ENCODE results near the gene MARK3. TPM values are rescaled to one million over a fixed set of nuclear protein-coding genes. Genes with fewer than 3 reads are reported as not detected.

Gene MARK3
- total RNA-seq, 1 experiment from 2014 or later, result 189 TPM

- DNase-seq, result no peak
- CTCF ChIA-PET, result interaction anchor here (1.2 to 2.3 kb wide), 2 partner anchors 21 to 26 kb away, joined by 3 to 14 read pairs; no protein-coding TSS in a partner anchor
- no TSS peak for BruUV-seq (replicated peaks)
- H3K4me2 ChIP-seq, result no peak overlapping the region
- H2AFZ ChIP-seq, result no peak overlapping the region
- H3K9me2 ChIP-seq (ENCODE audit: insufficient read depth), result no peaks in the 10 kb centered on the region
- POLR2A ChIA-PET (ENCODE audit: unreplicated experiment), result interaction anchor here (1.0 kb wide), 1 partner anchor 21 kb away, joined by 3 read pairs; no protein-coding TSS in a partner anchor
- H4K20me1 ChIP-seq (ENCODE audit: insufficient read depth), result peaks cover 21% of the 10 kb centered on the region
- intact Hi-C loops (cut with micrococcal nuclease; ENCODE audit: unreplicated experiment), result loop anchor here (5.0 kb wide), 1 partner anchor 42 kb away; the partner anchor contains the start of genes BAG5 and COA8
- H3K4me1 ChIP-seq (replicated peaks; ENCODE audit: insufficient read depth), result peaks cover 11% of the 10 kb centered on the region
- H3K36me3 ChIP-seq (ENCODE audit: low read depth), result no peaks in the 10 kb centered on the region
- no peaks in the 10 kb centered on the region for H3K27me3 ChIP-seq (ENCODE audit: insufficient read depth, low read depth)
- H3K9me3 ChIP-seq (ENCODE audit: insufficient read depth, low read depth), result no peaks in the 10 kb centered on the region
- TF ChIP-seq CTCF (conservative IDR thresholded peaks at IDR 0.05), result no peak
- no peak for TF ChIP-seq EZH2 (IDR thresholded peaks at IDR 0.05; ENCODE audit: low read depth)
- no peak overlapping the region for H3K27ac ChIP-seq
- H3K4me3 ChIP-seq, result no peak overlapping the region
- no peaks in the 10 kb centered on the region for H3K79me2 ChIP-seq (ENCODE audit: low read depth)
- peaks cover 64% of the 10 kb centered on the region for H3F3A ChIP-seq (ENCODE audit: insufficient read depth, low read depth)
Measured at GRCh38 chr14:103519837-103520212, 134.6 kb downstream of the MARK3 start.

GRCh38 chr14:103520269-103520656, 135.0 kb downstream of the MARK3 start:
- no TSS peak for BruUV-seq (replicated peaks)
- H3K4me3 ChIP-seq, result peak overlapping the region; percentile 66; the same call in 1 of the 2 replicates
- CTCF ChIA-PET, result interaction anchor here (0.6 to 2.2 kb wide), 4 partner anchors 20 to 28 kb away, joined by 5 to 15 read pairs (median 7); no protein-coding TSS in a partner anchor
- POLR2A ChIA-PET (ENCODE audit: unreplicated experiment), result interaction anchor here (1.0 kb wide), 1 partner anchor 20 kb away, joined by 3 read pairs; no protein-coding TSS in a partner anchor
- no peaks in the 10 kb centered on the region for H3K9me2 ChIP-seq (ENCODE audit: insufficient read depth)
- peaks cover 62% of the 10 kb centered on the region for H3F3A ChIP-seq (ENCODE audit: insufficient read depth, low read depth)
- H3K36me3 ChIP-seq (ENCODE audit: low read depth), result no peaks in the 10 kb centered on the region
- TF ChIP-seq CTCF (conservative IDR thresholded peaks at IDR 0.05) (no peak), EZH2 (IDR thresholded peaks at IDR 0.05; ENCODE audit: low read depth) (no peak)
- H3K9me3 ChIP-seq (ENCODE audit: insufficient read depth, low read depth), result no peaks in the 10 kb centered on the region
- intact Hi-C loops (cut with micrococcal nuclease; ENCODE audit: unreplicated experiment), result loop anchor here (5.0 kb wide), 1 partner anchor 42 kb away; the partner anchor contains the start of genes BAG5 and COA8
- H3K79me2 ChIP-seq (ENCODE audit: low read depth), result no peaks in the 10 kb centered on the region
- peak overlapping the region; percentile 73 for H3K4me2 ChIP-seq
- peak overlapping the region; percentile 16; the same call in 1 of the 2 replicates for H3K27ac ChIP-seq
- H3K27me3 ChIP-seq (ENCODE audit: insufficient read depth, low read depth), result no peaks in the 10 kb centered on the region
- no peak overlapping the region for H2AFZ ChIP-seq
- H3K4me1 ChIP-seq (replicated peaks; ENCODE audit: insufficient read depth), result peaks cover 11% of the 10 kb centered on the region
- no peak for DNase-seq
- H4K20me1 ChIP-seq (ENCODE audit: insufficient read depth), result peaks cover 21% of the 10 kb centered on the region

DNA sequence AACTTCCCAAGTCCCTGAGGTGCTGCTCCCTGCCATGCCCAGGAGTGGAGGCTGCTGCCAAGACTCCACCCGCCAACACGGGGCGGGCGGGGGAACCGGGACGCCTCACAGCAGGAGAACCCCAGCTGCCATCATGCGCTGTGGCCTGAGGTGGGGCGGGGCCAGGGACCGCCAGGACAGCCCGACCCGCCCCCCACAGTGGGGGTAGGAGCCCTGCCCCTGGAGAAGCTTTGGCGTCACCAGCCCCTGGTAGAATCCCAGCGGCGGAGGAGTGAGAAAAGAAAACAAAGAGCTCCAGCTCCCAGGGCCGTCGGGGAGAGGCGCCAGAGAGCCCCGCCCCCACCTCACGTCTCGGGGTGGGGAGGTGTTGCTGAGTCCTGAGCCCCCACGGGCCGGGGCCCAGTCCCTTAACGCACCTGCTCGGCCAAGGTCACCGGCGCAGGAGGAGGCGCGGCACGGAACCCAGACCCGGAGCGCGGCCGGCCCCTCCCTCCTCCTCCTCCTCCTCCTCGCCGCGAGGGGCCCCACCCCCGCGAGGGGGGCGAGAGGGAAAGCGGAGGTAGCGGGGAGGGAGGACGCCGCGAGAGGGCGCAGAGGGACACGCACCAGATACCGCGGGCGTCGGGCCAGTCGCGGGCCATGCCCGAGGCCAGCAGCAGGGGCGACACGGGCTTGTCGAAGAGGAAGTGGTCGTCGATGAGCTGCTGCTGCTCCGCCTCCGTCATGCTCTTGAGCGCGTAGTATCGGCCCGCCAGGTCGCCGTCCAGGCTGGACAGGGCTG, 135.6 kb downstream of the MARK3 start:
- H3K27ac ChIP-seq, result peak overlapping the region; percentile 16
- H3K9me2 ChIP-seq (ENCODE audit: insufficient read depth), result no peaks in the 10 kb centered on the region
- peak overlapping the region; percentile 76 for H2AFZ ChIP-seq
- peaks cover 21% of the 10 kb centered on the region for H4K20me1 ChIP-seq (ENCODE audit: insufficient read depth)
- H3K4me2 ChIP-seq, result peak overlapping the region; percentile 73
- BruUV-seq (replicated peaks), result TSS peak; percentile 44
- H3K4me3 ChIP-seq, result peak overlapping the region; percentile 66
- intact Hi-C loops (cut with micrococcal nuclease; ENCODE audit: unreplicated experiment), result loop anchor here (1.0 to 5.0 kb wide), 3 partner anchors 19 to 41 kb away; partner anchors contain the start of genes BAG5 and COA8
- DNase-seq, result peak; percentile 82 to 95
- peaks cover 11% of the 10 kb centered on the region for H3K4me1 ChIP-seq (replicated peaks; ENCODE audit: insufficient read depth)
- POLR2A ChIA-PET (ENCODE audit: unreplicated experiment), result interaction anchor here (0.6 to 1.0 kb wide), 5 partner anchors 19 to 587 kb away, joined by 3 to 5 read pairs (median 3); no protein-coding TSS in a partner anchor
- H3K36me3 ChIP-seq (ENCODE audit: low read depth), result no peaks in the 10 kb centered on the region
- no peaks in the 10 kb centered on the region for H3K79me2 ChIP-seq (ENCODE audit: low read depth)
- H3K9me3 ChIP-seq (ENCODE audit: insufficient read depth, low read depth), result no peaks in the 10 kb centered on the region
- TF ChIP-seq EZH2 (IDR thresholded peaks at IDR 0.05; ENCODE audit: low read depth), result no peak
- TF ChIP-seq CTCF (conservative IDR thresholded peaks at IDR 0.05), result peak; percentile 81
- peaks cover 62% of the 10 kb centered on the region for H3F3A ChIP-seq (ENCODE audit: insufficient read depth, low read depth)
- CTCF ChIA-PET, result interaction anchor here (0.6 to 2.2 kb wide), 7 partner anchors 13 to 41 kb away, joined by 3 to 15 read pairs (median 5); no protein-coding TSS in a partner anchor
- no peaks in the 10 kb centered on the region for H3K27me3 ChIP-seq (ENCODE audit: insufficient read depth, low read depth)

Measured in PC-9 (cell line).